HG02678 (cell line): ENCODE measurements around the gene PEX19.
"Not testable (repeated sequence)": the region's sequence is repeated elsewhere in the genome, so short reads cannot be mapped to it uniquely, and the experiment has no call there.

Experiments
- ATAC-seq: cut with Tn5 transposase; IDR thresholded peaks from one replicate; pipeline ENCODE4 v1.9.1; 2021; ENCODE audit warnings: mild to moderate bottlenecking, moderate library complexity; ENCODE audit not compliant: unreplicated experiment

PEX19 gene

GRCh38 chr1:160284782-160285344 is at the start of gene PEX19:
Gene PEX19 (minus strand): TSS chr1:160285133. CDS start chr1:160285124, 9 bp downstream.
- peak; percentile 98 for ATAC-seq

- ATAC-seq: no peak
Measured at GRCh38 chr1:160332516-160332915, 47.6 kb upstream of the PEX19 start.

- ATAC-seq: no peak
Measured at GRCh38 chr1:160330119-160330518, 45.2 kb upstream of the PEX19 start.

- ATAC-seq: no peak
Measured at GRCh38 chr1:160328184-160328583, 43.3 kb upstream of the PEX19 start.

- ATAC-seq: no peak
Measured at GRCh38 chr1:160326418-160326817, 41.5 kb upstream of the PEX19 start.

GRCh38 chr1:160325252-160325651 is 40.3 kb upstream of the PEX19 start:
- no peak for ATAC-seq

GRCh38 chr1:160322831-160323230 is 37.9 kb upstream of the PEX19 start:
- no peak for ATAC-seq

- no peak for ATAC-seq
Measured at GRCh38 chr1:160315359-160315758, 30.4 kb upstream of the PEX19 start.

- no peak for ATAC-seq
Measured at GRCh38 chr1:160309571-160309970, 24.6 kb upstream of the PEX19 start.

- no peak for ATAC-seq
Measured at GRCh38 chr1:160309185-160309557, 24.2 kb upstream of the PEX19 start.

- ATAC-seq: no peak
Measured at GRCh38 chr1:160308451-160309184, 23.7 kb upstream of the PEX19 start.

- ATAC-seq: no peak
Measured at GRCh38 chr1:160307118-160307791, 22.3 kb upstream of the PEX19 start.

- no peak for ATAC-seq
Measured at GRCh38 chr1:160300173-160300572, 15.2 kb upstream of the PEX19 start.

GRCh38 chr1:160296036-160296435 is 11.1 kb upstream of the PEX19 start:
- no peak for ATAC-seq

GRCh38 chr1:160293020-160293968 is 8.4 kb upstream of the PEX19 start:
- ATAC-seq: no peak

GRCh38 chr1:160291248-160292220 is 6.6 kb upstream of the PEX19 start:
- peak; percentile 79 for ATAC-seq

GRCh38 chr1:160287769-160288168 is 2.8 kb upstream of the PEX19 start:
- not testable (repeated sequence) for ATAC-seq

GRCh38 chr1:160285506-160285905 is 573 bp upstream of the PEX19 start:
- ATAC-seq: no peak

- peak; percentile 6 for ATAC-seq
Measured at GRCh38 chr1:160284220-160284781, 632 bp downstream of the PEX19 start.

GRCh38 chr1:160282807-160283206 is 2.1 kb downstream of the PEX19 start:
- ATAC-seq: no peak
